Measurements from ENCODE around the gene DYSF.

DYSF gene

DNA sequence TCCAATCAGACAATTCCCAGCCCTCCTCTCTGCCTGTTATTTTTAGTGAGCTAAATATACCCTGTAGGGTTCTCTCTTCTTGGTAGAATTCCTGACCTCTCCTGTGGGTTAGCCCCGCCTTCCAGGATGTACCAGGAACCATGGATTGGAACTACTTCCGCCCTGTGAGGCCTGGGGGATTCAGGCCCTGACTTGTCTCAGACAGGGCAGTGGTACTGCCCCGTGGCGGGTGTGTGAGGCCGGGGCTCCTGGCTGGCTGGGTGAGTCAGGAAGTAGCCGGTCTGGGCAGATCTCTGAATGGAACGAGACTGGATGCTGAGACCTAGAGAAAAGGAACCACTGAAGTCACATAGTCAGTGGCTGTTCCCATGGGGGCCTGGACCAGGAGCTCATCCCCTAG lies 50.5 kb downstream of the DYSF start:
- no peak for DNase-seq

DNA sequence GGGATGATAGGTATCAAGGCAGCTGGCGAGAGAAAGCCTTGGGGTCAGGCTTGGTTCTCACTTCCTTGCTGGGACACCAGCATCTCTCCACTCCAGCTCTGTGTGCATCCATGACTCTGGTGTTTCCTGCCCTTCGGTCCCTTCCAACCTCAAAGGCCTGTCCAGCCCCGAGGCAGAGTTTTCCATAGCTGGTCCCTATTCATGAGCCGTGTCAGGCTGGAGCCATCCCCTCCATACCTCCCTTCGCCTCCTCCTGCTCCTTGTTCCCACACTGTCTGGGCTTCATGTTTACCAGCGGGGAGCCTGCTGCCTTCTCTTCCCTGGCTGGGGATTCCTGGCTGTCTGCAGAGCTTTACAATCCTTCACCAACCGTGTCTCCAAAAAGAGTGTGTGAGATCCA lies 51.2 kb downstream of the DYSF start:
- DNase-seq = no peak

DNA sequence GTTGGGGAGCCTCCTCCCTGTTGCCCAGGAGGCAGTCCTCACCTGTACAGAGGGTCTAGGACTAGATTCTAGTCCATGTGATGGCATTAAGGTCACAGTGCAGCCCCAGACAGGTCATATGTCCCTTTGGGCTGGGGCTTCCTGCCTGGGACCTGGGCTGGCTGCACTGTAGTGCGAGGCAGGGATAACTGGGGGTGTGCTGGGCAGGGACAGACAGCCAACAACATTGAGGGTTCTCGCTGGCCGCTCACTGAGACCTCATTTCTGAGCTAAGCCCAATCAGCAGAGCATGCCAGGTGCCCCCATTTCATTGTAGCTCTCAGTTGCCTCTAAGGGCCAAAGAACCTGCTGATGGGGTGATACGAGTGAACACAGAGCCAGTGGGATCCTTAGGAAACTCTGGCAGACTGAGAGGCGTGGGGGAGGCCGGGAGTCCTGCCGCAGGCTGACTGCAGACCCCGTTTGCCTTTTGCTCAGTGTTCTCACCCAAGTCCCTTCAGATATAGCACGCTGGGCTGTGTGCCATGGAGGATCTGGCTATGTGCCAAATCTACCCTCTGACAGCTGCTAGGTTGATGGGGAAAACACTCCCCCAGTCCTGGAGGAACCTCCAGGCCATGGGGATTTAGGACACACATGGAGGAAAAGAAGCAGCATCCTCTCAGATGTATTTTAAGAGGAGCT lies 51.9 kb downstream of the DYSF start:
- no peak for DNase-seq

DNA sequence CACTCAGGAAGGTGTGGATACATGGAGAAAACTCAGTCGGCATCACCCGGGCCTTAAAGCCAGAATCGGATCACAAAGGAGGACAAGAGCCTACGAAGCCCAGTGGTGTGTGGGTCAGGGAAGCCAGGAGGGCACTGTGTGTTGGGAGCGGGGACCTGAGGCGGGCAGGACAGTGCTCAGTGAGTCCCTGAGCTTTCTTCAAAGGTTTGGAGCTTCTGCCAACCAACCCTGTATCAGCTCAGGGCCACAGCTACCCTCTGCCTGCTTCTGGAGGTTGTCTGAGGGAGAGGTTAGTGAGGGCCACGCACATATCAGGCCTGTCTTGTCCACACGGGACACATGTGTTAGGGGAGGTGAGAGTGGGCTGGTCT lies 52.4 kb downstream of the DYSF start:
- no peak for DNase-seq

DNA sequence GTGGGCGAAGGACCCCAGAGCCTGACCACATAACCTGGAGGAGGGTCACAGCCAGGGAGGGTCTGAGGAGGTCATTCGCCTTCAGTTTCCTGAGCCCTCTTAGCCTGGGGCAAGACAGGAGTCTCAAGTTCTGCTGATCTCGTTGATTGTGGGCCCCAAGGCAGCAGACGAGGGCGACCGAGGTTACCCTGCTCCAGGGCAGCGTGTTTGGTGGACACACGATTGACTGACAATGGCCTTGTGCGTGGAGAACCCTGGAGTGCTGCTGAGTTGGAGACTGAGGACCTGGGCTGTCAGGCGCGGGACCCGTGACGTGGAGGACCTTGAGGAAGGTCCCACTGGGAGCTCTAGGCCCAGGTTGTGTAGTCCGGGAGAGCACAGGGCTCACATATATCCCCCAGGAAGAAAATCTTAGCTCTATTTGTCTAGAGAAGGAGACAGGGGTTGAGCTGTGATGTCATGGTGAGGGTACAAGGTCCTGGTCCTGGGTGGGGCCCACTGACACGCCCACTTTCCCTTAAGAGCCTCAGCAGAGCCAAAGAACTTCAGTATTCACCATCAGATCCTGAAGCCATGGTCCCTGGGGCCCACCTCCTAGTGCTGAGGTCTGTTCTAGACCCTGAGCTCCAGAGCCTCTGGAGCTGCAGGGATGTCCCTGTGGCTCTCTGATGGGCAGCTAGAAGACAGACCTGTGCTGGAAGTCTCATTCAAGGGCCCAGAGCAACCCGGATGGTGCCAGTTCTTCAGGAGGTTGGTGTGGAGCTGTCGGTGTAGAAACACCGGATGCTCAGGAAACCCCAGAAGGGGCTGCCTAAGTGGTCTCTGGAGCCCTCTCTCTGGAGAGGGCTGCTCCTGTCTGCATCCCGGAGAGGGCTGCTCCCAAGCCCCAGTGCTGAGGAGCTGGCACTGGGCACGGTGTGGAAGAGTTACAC lies 53.1 kb downstream of the DYSF start:
- DNase-seq = no peak

DNA sequence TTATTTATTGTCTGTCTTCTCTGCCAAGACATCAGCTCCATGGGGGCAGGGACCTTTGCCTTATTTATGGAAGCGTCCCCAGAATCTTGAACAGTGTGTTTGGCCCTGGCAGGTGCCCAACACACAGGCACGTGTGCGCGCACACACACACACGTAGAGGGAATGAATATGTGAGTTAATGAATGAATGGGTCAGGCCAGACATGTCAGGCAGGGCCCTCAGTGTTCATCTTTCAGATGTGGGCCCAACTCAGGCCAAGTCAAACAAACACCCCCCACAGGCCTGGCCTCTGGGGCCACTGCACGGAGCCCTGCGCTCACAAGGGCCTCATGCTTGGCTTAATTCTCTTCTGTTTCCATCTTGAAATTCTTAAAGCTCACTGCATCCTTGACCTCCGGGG lies 54.1 kb downstream of the DYSF start:
- DNase-seq = no peak

DNA sequence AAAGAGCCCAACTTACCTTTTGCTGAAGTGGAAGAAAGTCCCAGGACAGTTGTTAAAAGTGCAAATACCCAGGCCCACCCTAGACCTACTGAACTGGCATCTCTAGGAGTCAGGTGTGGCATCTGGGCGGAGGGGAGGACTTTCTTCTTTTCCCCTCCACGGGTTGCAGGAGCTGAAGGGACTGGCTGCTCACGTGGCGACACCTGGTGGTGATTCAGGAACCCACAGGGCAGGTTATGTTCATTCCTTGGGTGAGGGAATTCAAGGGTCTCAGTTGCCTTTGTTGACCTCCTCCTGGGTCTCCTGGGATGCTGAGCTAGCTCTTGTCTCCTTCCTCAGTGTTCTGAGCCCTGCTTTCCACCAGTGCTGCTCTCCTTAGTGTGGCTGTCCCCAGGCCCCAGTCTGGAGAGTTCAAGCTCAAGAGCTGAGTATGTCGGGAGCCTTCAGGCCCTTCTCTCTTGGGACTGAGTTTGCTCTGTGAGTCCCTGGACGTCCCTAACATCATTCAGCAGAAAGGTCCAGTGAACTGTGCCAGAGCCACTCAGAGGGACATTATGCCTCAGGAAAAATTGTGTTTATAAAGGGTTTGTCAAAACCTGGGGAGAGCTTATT lies 56.9 kb downstream of the DYSF start:
- peak; percentile 2 for DNase-seq

DNA sequence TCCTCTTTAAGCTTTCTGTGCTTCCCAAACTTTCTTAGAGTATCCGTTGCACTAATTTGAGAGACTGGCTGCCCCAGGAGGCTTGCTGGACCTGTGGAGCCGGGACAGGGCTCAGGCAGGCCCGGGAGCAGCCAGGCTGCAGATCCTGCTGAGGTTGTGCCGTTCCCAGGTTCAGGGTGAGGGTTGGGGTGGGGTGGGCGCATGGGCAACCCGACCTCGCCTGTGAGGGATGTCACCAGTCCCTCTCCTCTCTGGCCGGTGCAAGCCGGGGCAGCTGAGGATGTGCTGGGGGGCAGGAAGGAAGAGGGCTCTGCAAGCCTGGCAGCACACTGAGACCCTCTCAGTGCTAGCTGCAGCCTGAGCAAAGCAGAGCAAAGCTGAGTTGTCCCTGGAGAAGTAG lies 57.6 kb downstream of the DYSF start:
- DNase-seq = no peak

DNA sequence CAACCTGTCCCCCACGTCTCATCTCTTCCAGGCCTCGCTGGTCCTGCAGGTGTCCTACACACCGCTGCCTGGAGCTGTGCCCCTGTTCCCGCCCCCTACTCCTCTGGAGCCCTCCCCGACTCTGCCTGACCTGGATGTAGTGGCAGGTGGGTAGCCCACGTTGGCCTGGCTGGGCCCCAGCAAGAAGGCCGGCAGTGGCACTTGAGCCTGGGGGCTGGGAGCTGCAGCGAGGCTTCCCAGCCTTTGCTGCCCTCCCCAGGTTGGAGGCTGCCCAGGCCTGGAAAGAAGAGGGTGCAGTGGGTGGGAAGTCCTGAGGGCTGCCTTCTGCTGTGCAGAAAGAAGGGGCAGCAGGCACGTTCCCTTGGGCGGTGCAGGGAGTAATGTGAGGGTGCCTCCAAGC lies 58.4 kb downstream of the DYSF start:
- no peak for DNase-seq

DNA sequence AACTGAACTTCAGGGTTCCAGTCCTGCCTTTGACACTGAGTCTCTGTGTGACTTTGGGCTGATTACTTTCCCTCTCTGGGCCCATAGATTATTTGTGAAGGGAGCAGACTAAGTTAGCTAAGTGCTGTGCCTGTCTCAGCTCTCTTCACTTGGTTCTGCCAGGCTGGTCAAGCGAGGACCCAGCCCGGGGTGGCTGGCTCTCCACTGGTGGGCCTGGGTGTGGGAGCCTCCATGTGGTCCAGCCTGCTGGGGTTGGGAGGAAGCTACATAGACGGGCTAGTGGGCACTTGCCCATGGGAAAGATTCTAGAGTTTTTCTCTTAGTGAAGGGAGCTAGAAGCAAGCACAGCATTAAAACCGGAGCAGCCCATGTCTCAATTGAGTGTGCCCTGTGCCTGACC lies 59.0 kb downstream of the DYSF start:
- DNase-seq = no peak

DNA sequence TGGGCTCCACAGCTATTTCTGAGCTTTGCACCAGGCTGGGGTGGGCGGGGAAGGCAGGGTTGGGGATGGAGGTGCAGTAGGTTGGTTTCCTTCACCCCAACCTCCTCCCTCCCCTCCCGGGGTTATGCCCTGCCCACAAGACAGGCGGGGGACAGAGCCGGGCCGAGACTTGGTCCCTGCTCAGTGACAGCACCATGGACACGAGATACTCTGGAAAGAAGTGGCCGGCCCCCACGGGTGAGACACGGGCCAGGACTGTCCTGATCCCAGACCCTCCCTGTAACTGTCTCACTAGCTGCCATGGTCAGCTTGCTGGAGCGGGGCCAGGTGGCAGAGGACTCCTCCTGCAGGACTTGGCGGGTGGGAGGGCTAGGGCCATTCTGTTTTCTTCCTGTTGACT lies 59.7 kb downstream of the DYSF start:
- DNase-seq = no peak

DNA sequence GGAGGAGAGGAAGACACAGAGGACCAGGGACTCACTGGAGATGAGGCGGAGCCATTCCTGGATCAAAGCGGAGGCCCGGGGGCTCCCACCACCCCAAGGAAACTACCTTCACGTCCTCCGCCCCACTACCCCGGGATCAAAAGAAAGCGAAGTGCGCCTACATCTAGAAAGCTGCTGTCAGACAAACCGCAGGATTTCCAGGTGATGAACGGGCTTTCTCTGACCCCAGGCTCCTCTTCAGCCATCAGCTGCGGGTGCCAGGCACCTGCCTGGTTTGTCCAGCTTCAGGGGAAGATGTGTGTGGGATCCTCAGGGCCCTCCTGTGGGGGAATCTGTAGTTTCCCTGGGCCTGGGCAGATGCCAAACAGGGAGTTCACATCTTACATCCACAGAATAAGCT lies 60.4 kb downstream of the DYSF start:
- DNase-seq = no peak

DNA sequence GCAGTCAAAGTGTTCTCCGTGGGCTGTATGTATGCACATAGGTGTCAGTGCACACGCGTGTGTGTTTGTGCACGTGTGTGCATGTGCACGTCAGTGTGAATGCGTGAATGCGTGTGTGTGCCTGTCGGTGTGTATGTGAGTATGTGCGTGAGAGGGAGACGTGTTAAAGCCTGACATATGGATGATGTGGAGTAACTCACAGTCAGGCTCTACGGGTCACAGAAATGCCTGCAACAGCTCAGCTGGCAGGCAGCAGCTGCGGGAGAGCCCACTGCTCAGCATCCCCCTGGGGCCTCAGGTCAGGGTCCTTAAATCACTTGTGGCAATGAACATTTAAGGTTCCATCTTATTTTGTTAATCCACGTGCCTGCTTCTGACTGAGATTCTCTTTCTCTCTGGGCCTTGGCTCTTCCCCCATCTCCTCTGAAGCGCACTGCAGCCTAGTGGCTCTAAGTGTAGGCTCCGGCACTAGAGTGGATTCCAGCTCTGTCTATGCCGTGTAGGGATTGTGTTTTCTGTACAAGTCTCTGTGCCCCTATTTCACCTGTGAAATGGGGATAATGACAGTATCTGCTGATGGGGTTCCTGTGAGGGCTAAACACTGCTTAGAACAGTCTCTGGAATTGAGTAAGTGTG lies 63.0 kb downstream of the DYSF start:
- no peak for DNase-seq

DNA sequence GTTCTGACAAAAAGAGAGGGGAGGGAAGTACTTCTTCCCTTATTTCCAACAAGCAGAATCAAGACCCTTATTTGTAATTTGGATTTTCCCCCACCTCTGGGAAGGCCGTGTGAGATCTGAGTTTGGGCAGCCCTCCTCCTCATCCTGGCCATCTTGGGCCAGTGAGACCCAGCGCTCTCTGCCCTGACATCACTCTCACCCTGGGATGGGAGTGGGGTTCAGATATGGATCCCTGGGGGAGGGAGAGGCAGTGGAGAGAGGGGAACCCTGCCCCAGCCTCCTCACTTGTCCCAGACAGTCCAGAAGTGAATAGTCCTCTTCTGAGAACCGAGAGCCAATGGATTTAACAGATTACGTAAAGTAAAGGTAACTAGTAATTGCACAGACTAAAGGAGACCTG lies 64.5 kb downstream of the DYSF start:
- no peak for DNase-seq

DNA sequence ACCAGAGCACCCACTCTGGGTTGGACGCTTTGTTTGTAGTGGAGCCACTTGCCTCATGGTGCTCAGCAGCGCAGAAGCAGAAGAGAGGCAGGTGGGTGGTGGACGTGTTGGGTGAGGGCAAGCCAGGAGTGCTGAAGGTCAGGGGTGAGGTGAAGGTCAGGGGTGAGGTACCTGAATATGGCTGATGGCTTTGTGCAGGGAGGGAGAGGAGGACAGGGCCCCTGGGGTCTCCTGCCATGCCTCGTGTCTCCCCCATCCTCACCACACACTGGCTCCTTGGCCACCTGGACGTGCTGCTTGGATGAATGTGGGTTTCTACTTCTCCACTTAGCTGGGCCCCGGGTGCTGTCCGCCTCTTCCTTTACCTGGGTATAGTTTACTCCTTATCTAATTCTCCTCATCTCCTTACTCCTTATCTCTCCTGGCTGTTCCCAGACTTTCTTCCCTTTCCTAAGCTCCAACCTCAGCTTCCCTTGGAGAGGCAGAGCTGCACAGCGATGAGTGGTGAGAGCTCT lies 68.1 kb downstream of the DYSF start:
- no peak for DNase-seq

DNA sequence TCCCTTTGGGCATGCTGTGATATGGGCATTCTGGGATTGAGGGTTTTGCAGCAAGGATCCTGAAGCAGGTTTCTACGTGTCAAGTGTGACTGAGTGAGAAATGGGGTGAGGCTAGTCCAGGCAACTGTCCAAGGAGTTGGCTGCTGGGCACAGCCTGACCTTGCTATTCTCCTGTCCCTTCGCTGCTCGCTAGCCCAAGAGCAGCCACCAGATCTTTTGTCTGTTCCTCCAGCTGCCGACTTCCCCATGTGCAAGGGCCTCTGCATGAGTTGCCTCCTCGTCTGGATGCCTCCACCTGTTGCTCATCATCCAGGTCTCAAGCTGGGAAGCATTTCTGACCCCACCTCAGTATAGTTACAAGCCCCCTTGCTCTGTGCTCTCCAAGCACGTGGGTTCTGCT lies 71.1 kb downstream of the DYSF start:
- DNase-seq = no peak

DNA sequence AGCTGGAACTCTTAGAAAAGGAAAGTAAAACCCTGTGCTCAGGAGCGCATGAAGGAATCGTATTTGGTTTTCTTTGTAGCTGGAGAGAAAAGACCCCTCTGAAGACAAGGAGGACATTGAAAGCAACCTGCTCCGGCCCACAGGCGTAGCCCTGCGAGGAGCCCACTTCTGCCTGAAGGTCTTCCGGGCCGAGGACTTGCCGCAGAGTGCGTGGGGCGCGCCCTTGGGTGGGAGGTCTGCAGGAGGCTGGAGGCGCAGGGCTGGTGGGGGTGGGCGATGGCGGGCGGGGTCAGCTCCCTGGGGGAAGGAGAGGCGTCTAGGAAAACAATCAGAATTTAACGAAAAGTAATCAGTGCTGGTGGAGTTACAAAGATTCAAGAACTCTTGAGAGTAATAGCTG lies 72.8 kb downstream of the DYSF start:
- DNase-seq = no peak

DNA sequence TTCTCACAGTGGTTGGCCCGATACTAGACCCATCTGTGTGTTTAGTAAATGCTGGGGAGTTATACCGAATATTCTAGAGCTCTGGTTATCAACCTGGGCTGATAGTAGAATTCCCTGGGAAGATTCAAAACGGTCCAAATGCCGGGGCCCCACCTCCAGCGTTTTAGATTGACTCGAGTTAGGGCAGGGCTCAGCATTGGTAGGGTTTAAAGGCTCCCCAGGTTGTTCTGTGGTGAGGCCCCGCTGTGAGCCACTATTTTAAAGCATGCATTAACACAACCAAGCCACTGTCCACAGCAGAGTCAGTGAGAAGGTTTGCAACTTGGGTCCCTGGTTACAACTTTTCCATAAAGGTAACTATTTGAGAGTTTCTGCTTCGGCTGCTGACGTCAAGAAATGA lies 73.6 kb downstream of the DYSF start:
- no peak for DNase-seq

DNA sequence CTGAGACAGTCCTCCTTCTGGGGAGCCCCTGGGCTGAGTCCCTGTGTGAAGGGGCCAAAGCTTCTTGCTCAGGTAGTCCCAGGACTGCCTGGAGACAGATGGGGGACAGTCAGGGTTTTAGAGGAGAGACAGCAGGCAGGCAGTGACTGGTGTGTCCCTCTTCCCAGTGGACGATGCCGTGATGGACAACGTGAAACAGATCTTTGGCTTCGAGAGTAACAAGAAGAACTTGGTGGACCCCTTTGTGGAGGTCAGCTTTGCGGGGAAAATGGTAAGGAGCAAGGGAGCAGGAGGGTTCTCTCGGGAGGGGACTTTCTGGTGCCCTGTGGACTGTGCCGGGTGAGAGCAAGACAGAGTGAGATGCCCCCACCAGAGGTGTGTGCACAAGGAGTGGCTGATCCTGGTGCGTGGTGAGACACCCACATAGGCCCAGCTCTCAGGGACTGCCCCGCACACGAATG lies 74.8 kb downstream of the DYSF start:
- DNase-seq = no peak

DNA sequence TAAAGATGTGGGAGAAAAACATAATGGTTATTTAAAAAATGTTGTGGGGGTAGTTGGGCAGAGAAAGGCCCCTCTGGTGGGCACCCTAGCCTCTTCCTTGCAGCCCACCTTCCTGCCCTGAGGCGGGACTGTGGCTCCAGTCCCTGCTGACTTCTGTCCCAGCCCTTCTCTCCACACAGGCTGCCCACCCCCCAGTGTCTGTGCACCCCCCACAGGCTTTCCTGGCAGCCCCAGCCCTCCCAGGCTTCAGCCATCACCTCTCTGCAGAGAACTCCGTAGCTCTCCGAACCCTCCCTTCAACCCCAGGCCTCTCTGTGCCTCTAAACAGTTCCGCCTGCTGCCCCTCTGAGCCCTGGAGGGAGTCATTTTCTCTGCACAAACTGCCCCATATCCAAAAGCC lies 75.4 kb downstream of the DYSF start:
- DNase-seq = no peak

DNA sequence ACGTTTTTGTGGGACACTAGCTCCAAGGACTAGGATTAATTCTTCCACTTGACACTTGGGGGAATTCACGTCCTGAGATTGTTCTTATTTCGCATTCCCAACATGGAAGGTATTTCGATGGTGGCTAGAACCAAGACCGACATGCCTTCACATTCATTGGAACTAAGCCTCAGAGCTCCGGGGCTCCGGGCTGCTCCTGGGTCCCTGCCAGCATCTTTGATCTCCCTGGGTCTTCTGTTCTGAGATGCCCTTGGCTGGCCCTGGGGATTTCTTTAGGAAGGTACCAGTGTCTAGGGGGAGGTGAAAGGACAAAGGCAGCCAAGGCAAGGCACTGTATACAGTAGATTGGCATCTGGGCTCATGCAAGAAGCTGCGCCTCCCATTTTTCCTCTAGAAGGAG lies 76.8 kb downstream of the DYSF start:
- no peak for DNase-seq

DNA sequence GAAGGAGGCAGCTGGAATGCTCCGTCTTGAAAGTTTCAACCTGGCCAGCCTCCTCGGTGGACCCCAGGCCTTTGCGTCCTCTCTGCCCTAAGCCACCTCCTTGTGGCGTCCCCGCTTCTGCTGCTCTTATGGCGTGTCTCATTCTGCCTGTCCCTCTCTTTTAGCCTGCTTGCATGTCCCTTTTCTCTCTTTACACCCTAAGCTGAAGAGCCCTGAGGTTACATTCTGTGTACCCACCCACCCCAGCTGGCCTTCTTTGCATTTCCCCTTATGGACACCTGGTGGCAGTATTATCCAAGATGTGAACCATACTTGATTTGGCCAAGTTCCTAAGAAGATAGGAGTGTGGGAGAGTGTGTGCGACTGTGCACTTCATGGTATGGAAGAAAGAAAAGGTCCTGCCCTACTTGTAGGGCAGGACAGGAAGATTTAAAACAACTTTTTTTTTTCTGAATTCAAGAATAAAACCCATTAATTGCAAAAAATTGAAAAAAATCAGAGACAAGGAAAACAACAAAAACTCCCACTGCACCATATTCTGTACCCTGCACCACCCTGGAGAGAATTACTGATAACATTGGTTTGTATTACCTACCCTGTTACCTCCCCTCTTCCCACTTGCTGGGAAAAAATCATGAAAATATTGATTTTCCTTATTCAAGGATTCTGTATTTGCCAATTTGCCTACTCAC lies 77.4 kb downstream of the DYSF start:
- DNase-seq = no peak

Data from GF-D8 (cell line).